LHCN-M2 (cell line): ENCODE results near the gene IL20. TPM values are rescaled to one million over a fixed set of nuclear protein-coding genes. Genes with fewer than 3 reads are reported as not detected.

ENCODE experiments used
- DNase-seq: peaks from one replicate; pipeline ENCODE4 v3.0.0-alpha.2; 2012; ENCODE audit warnings: low read depth
- total RNA-seq: library from RNA; depleted of rRNA; stranded (reverse); fragments of >200 nt; gene quantifications from 2 replicates; pipeline ENCODE4 v1.2.3, GENCODE V29; 2014

IL20 gene
- total RNA-seq, 1 experiment from 2014 or later: not detected

GRCh38 chr1:206875752-206876377 lies 10.4 kb downstream of the IL20 start:
- DNase-seq: no peak

- no peak for DNase-seq
Observed at GRCh38 chr1:206878456-206878855, 13.0 kb downstream of the IL20 start.

- DNase-seq: no peak
Observed at GRCh38 chr1:206880314-206880713, 14.9 kb downstream of the IL20 start.

- no peak for DNase-seq
Observed at GRCh38 chr1:206882555-206882954, 17.1 kb downstream of the IL20 start.

- DNase-seq: no peak
Observed at GRCh38 chr1:206883160-206883559, 17.7 kb downstream of the IL20 start.

- DNase-seq: no peak
Observed at GRCh38 chr1:206883876-206884275, 18.5 kb downstream of the IL20 start.

- DNase-seq: no peak
Observed at GRCh38 chr1:206885341-206886060, 20.1 kb downstream of the IL20 start.

- no peak for DNase-seq
Observed at GRCh38 chr1:206886831-206887230, 21.4 kb downstream of the IL20 start.

- peak; percentile 32 for DNase-seq
Observed at GRCh38 chr1:206887701-206888100, 22.3 kb downstream of the IL20 start.

GRCh38 chr1:206890125-206891060 lies 25.0 kb downstream of the IL20 start:
- DNase-seq: peak; percentile 61

GRCh38 chr1:206891412-206891811 lies 26.0 kb downstream of the IL20 start:
- DNase-seq: peak; percentile 33

- DNase-seq: peak; percentile 60
Observed at GRCh38 chr1:206892351-206892984, 27.0 kb downstream of the IL20 start.

GRCh38 chr1:206893380-206893779 lies 28.0 kb downstream of the IL20 start:
- no peak for DNase-seq

- DNase-seq: no peak
Observed at GRCh38 chr1:206895325-206895724, 29.9 kb downstream of the IL20 start.

GRCh38 chr1:206895837-206896242 lies 30.4 kb downstream of the IL20 start:
- peak; percentile 64 for DNase-seq

GRCh38 chr1:206896261-206896660 lies 30.8 kb downstream of the IL20 start:
- DNase-seq: peak; percentile 46

GRCh38 chr1:206897175-206897574 lies 31.8 kb downstream of the IL20 start, which contains the start of gene IL24:
Gene IL24 (plus strand): TSS chr1:206897443. CDS start chr1:206897833, 390 bp downstream.
- DNase-seq: no peak

- DNase-seq: peak; percentile 73
Observed at GRCh38 chr1:206898089-206898914, 32.9 kb downstream of the IL20 start.

- no peak for DNase-seq
Observed at GRCh38 chr1:206898915-206899431, 33.5 kb downstream of the IL20 start.

- no peak for DNase-seq
Observed at GRCh38 chr1:206899717-206900116, 34.3 kb downstream of the IL20 start.
